Naive B cell (primary cell): ENCODE measurements around the gene C2orf68. TPM values are rescaled to one million over a fixed set of nuclear protein-coding genes. Genes with fewer than 3 reads are reported as not detected.
"Not testable (repeated sequence)": the region's sequence is repeated elsewhere in the genome, so short reads cannot be mapped to it uniquely, and the experiment has no call there.

Experiments used
- ATAC-seq, 2 donors: fragments of 150-1000 bp; cut with Tn5 transposase; 2 replicates each; pipeline ENCODE4 v1.10.0; 2021; ENCODE audit warnings: low read depth in 2 of 2, mild to moderate bottlenecking in 2 of 2, moderate library complexity in 2 of 2
- DNase-seq: peaks from one replicate; pipeline ENCODE4 v3.0.0; 2022
- H3K27ac Mint-ChIP-seq, 6 donors: one replicate each; pipeline ENCODE4 v1.8.0; 2020 to 2022; ENCODE audit warnings: mild to moderate bottlenecking in 6 of 6, mixed read lengths in 6 of 6, moderate library complexity in 5 of 6, inconsistent platforms in 2 of 6
- H3K27me3 Mint-ChIP-seq, 3 donors: one replicate each; pipeline ENCODE4 v1.8.0; 2021 to 2022; ENCODE audit warnings: mixed read lengths in 3 of 3, mild to moderate bottlenecking in 1 of 3
- H3K36me3 Mint-ChIP-seq, 2 donors: one replicate each; pipeline ENCODE4 v1.8.0; 2020 to 2022; ENCODE audit warnings: mixed read lengths in 2 of 2, inconsistent platforms in 1 of 2, mild to moderate bottlenecking in 1 of 2
- H3K4me1 Mint-ChIP-seq, 3 donors: one replicate each; pipeline ENCODE4 v1.8.0; 2020 to 2022; ENCODE audit warnings: mixed read lengths in 3 of 3, inconsistent platforms in 1 of 3, mild to moderate bottlenecking in 1 of 3, moderate library complexity in 1 of 3
- H3K4me3 Mint-ChIP-seq, 8 donors: one replicate each; pipeline ENCODE4 v1.8.0; 2020 to 2022; ENCODE audit warnings: mild to moderate bottlenecking in 8 of 8, mixed read lengths in 8 of 8, moderate library complexity in 8 of 8, inconsistent platforms in 2 of 8
- H3K9me3 Mint-ChIP-seq, 7 donors: one replicate each; pipeline ENCODE4 v1.8.0; 2020 to 2022; ENCODE audit warnings: mixed read lengths in 7 of 7, mild to moderate bottlenecking in 5 of 7, inconsistent platforms in 2 of 7, moderate library complexity in 1 of 7
- polyA plus RNA-seq, 6 donors: library from polyadenylated mRNA; unstranded; fragments of 300-500 nt; fragmentation: Illumina TruSeq; gene quantifications; one replicate each; pipeline ENCODE4 v1.2.3, GENCODE V29; 2021; ENCODE audit warnings: low read depth in 6 of 6

The C2orf68 gene
- polyA plus RNA-seq, 6 donors from 2014 or later, result 13.8 to 21.7 (median 21.4) TPM

DNA sequence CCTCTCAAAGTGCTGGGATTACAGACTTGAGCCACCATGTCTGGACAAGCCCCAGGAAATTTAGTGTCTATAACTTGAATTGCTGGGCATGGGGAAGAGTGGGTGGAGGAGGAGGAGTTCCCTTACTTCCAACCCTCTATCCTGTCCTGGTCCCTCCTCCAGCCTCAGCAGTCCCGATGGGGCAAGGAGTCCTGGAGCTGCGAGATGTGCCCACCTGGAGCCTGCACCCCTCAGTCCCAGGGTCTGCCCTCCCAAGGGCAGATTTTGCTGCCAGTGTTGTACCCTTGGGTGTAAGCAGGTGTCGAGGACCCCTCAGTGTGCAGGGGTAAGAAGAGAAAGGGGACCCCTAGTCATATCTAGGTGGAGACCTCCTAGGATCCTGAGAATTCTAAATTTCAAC is 31.7 kb downstream of the C2orf68 start:
- peak overlapping the region in 7 of 8 donors; percentile 47 to 94 (median 82) for H3K4me3 Mint-ChIP-seq
- ATAC-seq (no peak), DNase-seq (no peak)
- no peaks in the 10 kb centered on the region for H3K9me3 Mint-ChIP-seq
- peaks cover 12 to 13% of the 10 kb centered on the region in 2 donors for H3K36me3 Mint-ChIP-seq
- H3K27me3 Mint-ChIP-seq, result no peaks in the 10 kb centered on the region
- peak overlapping the region in 1 of 6 donors; percentile 76 for H3K27ac Mint-ChIP-seq
- peaks cover 42 to 63% (median 53%) of the 10 kb centered on the region in 3 donors for H3K4me1 Mint-ChIP-seq

DNA sequence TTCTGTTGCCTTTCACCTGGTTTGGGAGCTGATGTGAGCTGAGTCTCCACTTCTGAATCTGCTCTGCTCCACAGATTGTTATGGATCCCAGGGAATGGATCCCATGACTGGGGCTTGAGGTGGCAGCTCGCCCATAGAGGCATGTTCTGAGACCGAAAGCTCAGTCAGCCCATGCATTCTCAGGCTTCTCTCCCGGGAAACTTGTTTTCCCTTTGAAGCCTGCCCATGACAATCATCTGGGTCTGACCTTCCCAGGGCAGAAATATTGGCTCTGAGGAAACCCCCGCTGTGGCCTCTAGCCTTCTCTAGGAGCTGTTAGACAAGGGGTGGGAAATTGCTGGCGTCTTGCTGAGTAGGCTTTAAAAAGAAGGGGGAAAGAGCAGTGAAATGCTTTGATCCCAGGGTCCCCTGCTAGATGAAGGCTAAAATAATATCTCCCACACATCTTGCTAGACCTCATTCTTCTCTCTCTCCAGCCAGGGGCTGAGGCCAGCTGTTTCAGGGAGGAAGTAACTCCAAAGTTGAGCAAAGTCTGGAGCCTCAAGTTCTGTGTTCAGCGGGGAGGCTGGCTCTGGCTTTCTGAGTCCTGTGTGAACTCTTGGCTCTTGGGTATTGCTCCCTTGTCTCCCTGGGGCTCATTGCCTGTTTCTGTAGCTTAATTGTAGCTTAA is 32.5 kb downstream of the C2orf68 start:
- Mint-ChIP-seq H3K27ac (peak overlapping the region; percentile 60 to 97 (median 88)), H3K4me3 (peak overlapping the region; percentile 84 to 98 (median 94)), H3K4me1 (peaks cover 37 to 57% (median 46%) of the 10 kb centered on the region in 3 donors), H3K36me3 (peaks cover 12 to 13% of the 10 kb centered on the region in 2 donors), H3K9me3 (no peaks in the 10 kb centered on the region), H3K27me3 (no peaks in the 10 kb centered on the region)
- ATAC-seq (no peak), DNase-seq (no peak)

DNA sequence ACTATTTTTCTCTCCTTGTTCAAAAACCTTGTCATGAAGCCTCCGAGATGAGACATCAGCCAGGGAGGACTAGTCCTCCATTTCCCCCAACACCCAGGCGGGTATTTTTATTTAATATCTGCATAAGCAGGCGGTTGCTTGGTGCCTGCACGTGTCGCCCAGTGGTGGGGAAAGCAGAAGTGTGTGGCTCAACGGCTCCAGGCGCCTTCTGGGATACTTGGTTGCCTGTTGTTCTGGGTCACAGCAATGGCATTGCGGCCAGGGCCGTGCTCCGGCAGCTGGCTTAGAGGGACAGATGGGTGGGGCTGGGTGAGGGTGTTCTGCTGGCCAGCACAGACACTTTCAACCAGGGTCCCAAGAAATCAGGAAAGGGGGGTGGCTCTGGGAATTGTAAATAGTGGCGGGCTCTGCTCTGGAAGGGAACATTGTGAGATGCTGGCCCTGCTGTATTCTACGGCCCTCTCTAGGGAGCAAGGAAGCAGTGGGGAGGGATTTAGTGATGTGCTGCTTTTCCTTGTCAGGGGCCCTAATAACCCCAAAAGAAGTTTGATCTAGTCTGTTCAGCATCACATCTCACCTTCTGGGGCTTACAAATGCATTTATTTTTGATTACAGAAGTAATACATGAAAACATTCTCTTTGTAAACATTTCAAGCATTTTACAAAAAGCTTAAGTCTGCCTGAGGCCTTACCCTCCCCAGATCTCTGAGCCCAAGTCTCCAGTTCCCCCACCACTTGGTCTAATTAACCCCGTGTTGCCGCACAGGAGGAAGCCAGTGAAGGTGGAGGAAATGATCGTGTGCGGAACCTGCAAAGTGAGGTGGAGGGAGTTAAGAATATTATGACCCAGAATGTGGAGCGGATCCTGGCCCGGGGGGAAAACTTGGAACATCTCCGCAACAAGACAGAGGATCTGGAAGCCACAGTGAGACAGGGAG is 33.4 kb downstream of the C2orf68 start:
- DNase-seq, result peak; percentile 70

GRCh38 chr2:85577386-85578242 is 34.3 kb downstream of the C2orf68 start, which contains the start of gene VAMP8:
TSS of gene VAMP8 (plus strand) at chr2:85577586. CDS start at chr2:85577647, 61 bp downstream.
- peak within 1 kb of the TSS; percentile 84 to 98 (median 94) for H3K4me3 Mint-ChIP-seq
- H3K36me3 Mint-ChIP-seq, result peaks cover 10 to 12% of the 10 kb centered on the region in 2 donors
- DNase-seq (peak; percentile 47), ATAC-seq (peak; percentile 50 to 61)
- H3K9me3 Mint-ChIP-seq, result no peaks in the 10 kb centered on the region
- peak within 1 kb of the TSS; percentile 85 to 98 (median 96) for H3K27ac Mint-ChIP-seq
- H3K27me3 Mint-ChIP-seq, result peaks cover 0 to 2% (median 0%) of the 10 kb centered on the region in 3 donors
- H3K4me1 Mint-ChIP-seq, result peaks cover 33 to 46% (median 40%) of the 10 kb centered on the region in 3 donors

More for the DNA sequence above, 33.4 kb downstream of the C2orf68 start:
- Mint-ChIP-seq H3K9me3 (no peaks in the 10 kb centered on the region), H3K27me3 (no peaks in the 10 kb centered on the region), H3K36me3 (peaks cover 12 to 13% of the 10 kb centered on the region in 2 donors), H3K4me1 (peaks cover 35 to 51% (median 42%) of the 10 kb centered on the region in 3 donors), H3K27ac (peak overlapping the region; percentile 91 to 98 (median 96)), H3K4me3 (peak overlapping the region; percentile 84 to 98 (median 94))
- peak; percentile 94 for ATAC-seq

GRCh38 chr2:85577063-85577385 is 34.8 kb downstream of the C2orf68 start:
- ATAC-seq (no peak), DNase-seq (no peak)
- peak overlapping the region; percentile 84 to 98 (median 94) for H3K4me3 Mint-ChIP-seq
- H3K27ac Mint-ChIP-seq, result peak overlapping the region in 5 of 6 donors; percentile 95 to 98 (median 96)
- H3K4me1 Mint-ChIP-seq, result peaks cover 29 to 41% (median 40%) of the 10 kb centered on the region in 3 donors
- H3K27me3 Mint-ChIP-seq, result peaks cover 0 to 5% (median 0%) of the 10 kb centered on the region in 3 donors
- H3K9me3 Mint-ChIP-seq, result no peaks in the 10 kb centered on the region
- H3K36me3 Mint-ChIP-seq, result peaks cover 6 to 7% of the 10 kb centered on the region in 2 donors

DNA sequence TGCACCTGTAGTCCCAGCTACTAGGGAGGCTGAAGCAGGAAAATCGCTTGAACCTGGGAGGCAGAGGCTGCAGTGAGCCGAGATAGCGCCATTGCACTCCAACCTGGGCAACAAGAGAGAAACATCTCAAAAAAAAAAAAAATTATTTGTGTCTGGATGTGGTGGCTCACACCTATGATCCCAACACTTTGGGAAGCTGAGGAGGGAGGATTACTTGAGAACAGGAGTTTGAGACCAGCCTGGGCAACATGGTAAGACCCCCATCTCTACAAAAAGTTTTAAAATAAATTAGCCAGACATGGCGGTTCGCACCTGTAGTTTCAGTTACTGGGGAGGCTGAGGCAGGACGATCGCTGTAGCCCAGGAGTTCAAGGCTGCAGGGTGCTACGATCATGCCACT is 36.1 kb downstream of the C2orf68 start:
- Mint-ChIP-seq H3K4me1 (peaks cover 29 to 35% (median 34%) of the 10 kb centered on the region in 3 donors), H3K27me3 (peaks cover 0 to 5% (median under 1%) of the 10 kb centered on the region in 3 donors), H3K27ac (no peak overlapping the region), H3K9me3 (no peaks in the 10 kb centered on the region), H3K36me3 (no peaks in the 10 kb centered on the region), H3K4me3 (peak overlapping the region in 2 of 8 donors; percentile 20 to 91)
- ATAC-seq (no peak), DNase-seq (no peak)

GRCh38 chr2:85566265-85566664 is 45.6 kb downstream of the C2orf68 start:
- Mint-ChIP-seq H3K36me3 (no peaks in the 10 kb centered on the region), H3K27me3 (peaks cover 0 to 10% (median 8%) of the 10 kb centered on the region in 3 donors), H3K4me1 (peaks cover 9 to 25% (median 21%) of the 10 kb centered on the region in 3 donors), H3K27ac (no peak overlapping the region), H3K9me3 (no peaks in the 10 kb centered on the region), H3K4me3 (no peak overlapping the region)
- DNase-seq (no peak), ATAC-seq (no peak)

DNA sequence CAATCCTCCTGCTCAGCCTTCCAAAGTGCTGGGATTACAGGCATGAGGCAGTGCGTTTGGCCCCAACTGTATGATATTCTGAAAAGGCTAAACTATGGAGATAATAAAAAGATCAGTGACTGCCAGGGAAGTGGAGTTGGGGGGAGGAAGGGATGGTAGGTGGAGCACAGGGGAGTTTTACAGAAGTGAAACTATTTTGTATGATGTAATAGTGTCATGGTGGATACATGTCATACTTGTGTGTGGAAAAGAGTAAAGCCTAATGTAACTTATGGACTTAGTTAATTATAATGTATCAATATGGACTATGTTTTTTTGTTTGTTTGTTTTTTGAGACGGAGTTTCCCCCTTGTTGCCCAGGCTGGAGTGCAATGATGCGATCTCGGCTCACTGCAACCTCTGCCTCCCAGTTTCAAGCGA is 47.7 kb downstream of the C2orf68 start:
- Mint-ChIP-seq H3K9me3 (no peaks in the 10 kb centered on the region), H3K27ac (peak overlapping the region; percentile 6 to 85 (median 56)), H3K27me3 (no peaks in the 10 kb centered on the region), H3K36me3 (no peaks in the 10 kb centered on the region), H3K4me3 (peak overlapping the region in 6 of 8 donors; percentile 2 to 68 (median 30)), H3K4me1 (peaks cover 16 to 44% (median 40%) of the 10 kb centered on the region in 3 donors)
- ATAC-seq (peak; percentile 58 to 59), DNase-seq (peak; percentile 62)

DNA sequence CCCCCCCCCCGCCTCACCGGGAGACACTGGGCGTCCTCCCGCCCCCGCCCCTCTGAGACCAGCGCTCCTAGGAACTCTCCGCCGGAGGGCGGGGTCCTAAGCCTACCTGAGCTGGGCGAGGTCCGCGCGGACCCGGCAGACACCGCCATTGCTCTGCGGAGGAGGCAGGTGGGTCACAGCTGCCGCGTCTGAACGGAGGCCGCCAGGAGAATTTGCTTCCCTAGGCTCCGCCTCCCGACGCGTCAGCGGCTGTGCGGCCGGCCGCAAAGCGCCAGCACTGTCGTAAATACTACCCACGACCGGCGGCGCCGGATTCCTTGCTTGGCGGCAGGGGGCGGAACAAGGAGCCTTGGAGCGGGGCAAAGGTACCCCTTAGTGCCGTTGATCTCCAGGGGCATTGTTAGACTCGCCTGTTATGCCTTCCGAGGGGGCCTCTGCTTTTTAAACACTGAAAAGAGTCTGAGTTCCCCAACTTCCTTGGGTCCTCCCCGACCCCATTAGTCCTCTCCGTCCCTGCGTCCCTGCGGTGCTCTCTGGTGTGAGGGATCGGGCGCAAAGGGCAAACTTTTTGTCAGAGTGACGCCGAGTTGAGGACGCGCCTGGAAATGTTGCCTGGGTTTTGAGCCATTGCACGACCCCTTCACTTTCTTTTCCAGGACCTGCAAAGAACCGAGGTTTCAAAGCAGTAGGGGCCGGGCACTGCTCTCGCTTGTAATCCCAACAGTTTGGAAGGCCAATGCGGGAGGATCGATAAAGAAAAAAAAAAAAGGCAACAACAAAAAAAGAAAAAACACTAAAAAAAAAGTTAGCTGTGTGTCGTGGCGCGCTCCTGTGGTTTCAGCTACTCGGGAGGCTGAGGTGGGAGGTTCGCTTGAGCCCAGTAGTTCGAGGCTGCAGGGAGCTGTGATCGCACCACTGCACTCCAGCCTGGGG is 50.3 kb downstream of the C2orf68 start, which contains the start of gene GGCX:
GGCX (minus strand) TSS at position 214 of the 933 bp plus-strand sequence; CDS start at position 149, 65 bp downstream.
- H3K4me1 Mint-ChIP-seq, result peaks cover 18 to 44% (median 40%) of the 10 kb centered on the region in 3 donors
- H3K9me3 Mint-ChIP-seq, result no peaks in the 10 kb centered on the region
- peaks cover 0 to under 1% of the 10 kb centered on the region in 2 donors for H3K36me3 Mint-ChIP-seq
- no peaks in the 10 kb centered on the region for H3K27me3 Mint-ChIP-seq
- ATAC-seq, result peak; percentile 90
- DNase-seq, result peak; percentile 88
- H3K4me3 Mint-ChIP-seq, result peak within 1 kb of the TSS; percentile 90 to 99 (median 98)
- H3K27ac Mint-ChIP-seq, result peak within 1 kb of the TSS; percentile 92 to 98 (median 97)

GRCh38 chr2:85560812-85561279 is 51.0 kb downstream of the C2orf68 start:
- H3K4me3 Mint-ChIP-seq, result peak overlapping the region; percentile 90 to 99 (median 98)
- peaks cover 18 to 44% (median 40%) of the 10 kb centered on the region in 3 donors for H3K4me1 Mint-ChIP-seq
- H3K9me3 Mint-ChIP-seq, result no peaks in the 10 kb centered on the region
- H3K36me3 Mint-ChIP-seq, result peaks cover 0 to 5% of the 10 kb centered on the region in 2 donors
- no peaks in the 10 kb centered on the region for H3K27me3 Mint-ChIP-seq
- peak overlapping the region; percentile 92 to 98 (median 97) for H3K27ac Mint-ChIP-seq
- DNase-seq, result no peak
- no peak for ATAC-seq

DNA sequence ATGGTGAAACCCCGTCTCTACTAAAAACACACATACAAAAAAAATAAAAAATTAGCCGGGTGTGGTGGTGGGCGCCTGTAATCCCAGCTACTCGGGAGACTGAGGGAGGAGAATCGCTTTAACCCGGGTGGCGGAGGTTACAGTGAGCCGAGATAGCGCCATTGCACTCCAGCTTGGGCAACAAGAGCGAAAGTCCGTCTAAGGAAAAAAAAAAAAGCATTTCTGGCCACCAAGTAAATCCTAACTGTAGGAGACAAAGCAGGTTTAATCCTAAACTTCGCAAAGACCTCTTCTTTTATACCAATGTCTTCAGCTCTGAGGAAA is 51.5 kb downstream of the C2orf68 start:
- peak overlapping the region in 5 of 6 donors; percentile 59 to 93 (median 81) for H3K27ac Mint-ChIP-seq
- H3K27me3 Mint-ChIP-seq, H3K9me3 Mint-ChIP-seq, DNase-seq, H3K36me3 Mint-ChIP-seq, ATAC-seq: not testable (repeated sequence)
- peaks cover 18 to 44% (median 40%) of the 10 kb centered on the region in 3 donors for H3K4me1 Mint-ChIP-seq
- peak overlapping the region; percentile 90 to 99 (median 98) for H3K4me3 Mint-ChIP-seq
